Measurements from ENCODE around the gene PRRG1.
"Not testable (repeated sequence)": the region's sequence is repeated elsewhere in the genome, so short reads cannot be mapped to it uniquely, and the experiment has no call there.

The PRRG1 gene

GRCh38 chrX:37470711-37471110 is 121.5 kb downstream of the PRRG1 start:
- no peak for DNase-seq (ENCODE audit: low read depth)

- DNase-seq (ENCODE audit: low read depth), result no peak
Measured at GRCh38 chrX:37472836-37473235, 123.7 kb downstream of the PRRG1 start.

GRCh38 chrX:37474478-37474877 is 125.3 kb downstream of the PRRG1 start:
- no peak for DNase-seq (ENCODE audit: low read depth)

GRCh38 chrX:37476571-37477170 is 127.5 kb downstream of the PRRG1 start:
- DNase-seq (ENCODE audit: low read depth), result no peak

- DNase-seq (ENCODE audit: low read depth), result not testable (repeated sequence)
Measured at GRCh38 chrX:37484335-37484734, 135.2 kb downstream of the PRRG1 start.

- no peak for DNase-seq (ENCODE audit: low read depth)
Measured at GRCh38 chrX:37485429-37485828, 136.3 kb downstream of the PRRG1 start.

GRCh38 chrX:37487271-37487670 is 138.1 kb downstream of the PRRG1 start:
- DNase-seq (ENCODE audit: low read depth), result no peak

- DNase-seq (ENCODE audit: low read depth), result no peak
Measured at GRCh38 chrX:37488323-37488722, 139.2 kb downstream of the PRRG1 start.

- DNase-seq (ENCODE audit: low read depth), result no peak
Measured at GRCh38 chrX:37491686-37492085, 142.5 kb downstream of the PRRG1 start.

- not testable (repeated sequence) for DNase-seq (ENCODE audit: low read depth)
Measured at GRCh38 chrX:37495760-37496159, 146.6 kb downstream of the PRRG1 start.

GRCh38 chrX:37497126-37497525 is 148.0 kb downstream of the PRRG1 start:
- DNase-seq (ENCODE audit: low read depth), result not testable (repeated sequence)

- DNase-seq (ENCODE audit: low read depth), result not testable (repeated sequence)
Measured at GRCh38 chrX:37498323-37498722, 149.2 kb downstream of the PRRG1 start.

- not testable (repeated sequence) for DNase-seq (ENCODE audit: low read depth)
Measured at GRCh38 chrX:37499649-37500048, 150.5 kb downstream of the PRRG1 start.

- DNase-seq (ENCODE audit: low read depth), result no peak
Measured at GRCh38 chrX:37504991-37505390, 155.8 kb downstream of the PRRG1 start.

Data from HS-5 (cell line).